GM06990 (cell line): Measurements from ENCODE around the gene SPTB.

Source experiments
- DNase-seq: peaks from one replicate; pipeline ENCODE4 v3.0.0-alpha.2; 2011; ENCODE audit not compliant: insufficient read length; ENCODE audit errors: extremely low read depth
- H3K27me3 ChIP-seq: replicated peaks from 2 replicates; pipeline ENCODE4 v1.6.0; 2011; ENCODE audit warnings: low read length; ENCODE audit not compliant: control insufficient read depth, insufficient read depth
- H3K36me3 ChIP-seq: 2 replicates; pipeline ENCODE4 v1.5.1; 2011; ENCODE audit warnings: low read length; ENCODE audit not compliant: control insufficient read depth, insufficient read depth
- H3K4me3 ChIP-seq: replicated peaks from 2 replicates; pipeline ENCODE4 v1.5.1; 2011; ENCODE audit warnings: low read depth, mild to moderate bottlenecking, control low read depth, low read length
- TF ChIP-seq, protein P1 (sequence below): IDR thresholded peaks from 2 replicates; pipeline ENCODE4 v1.5.1; 2011; ENCODE audit warnings: low read length, control low read depth, mild to moderate bottlenecking, inconsistent platforms; ENCODE audit not compliant: insufficient read depth, poor library complexity, severe bottlenecking

SPTB gene

DNA sequence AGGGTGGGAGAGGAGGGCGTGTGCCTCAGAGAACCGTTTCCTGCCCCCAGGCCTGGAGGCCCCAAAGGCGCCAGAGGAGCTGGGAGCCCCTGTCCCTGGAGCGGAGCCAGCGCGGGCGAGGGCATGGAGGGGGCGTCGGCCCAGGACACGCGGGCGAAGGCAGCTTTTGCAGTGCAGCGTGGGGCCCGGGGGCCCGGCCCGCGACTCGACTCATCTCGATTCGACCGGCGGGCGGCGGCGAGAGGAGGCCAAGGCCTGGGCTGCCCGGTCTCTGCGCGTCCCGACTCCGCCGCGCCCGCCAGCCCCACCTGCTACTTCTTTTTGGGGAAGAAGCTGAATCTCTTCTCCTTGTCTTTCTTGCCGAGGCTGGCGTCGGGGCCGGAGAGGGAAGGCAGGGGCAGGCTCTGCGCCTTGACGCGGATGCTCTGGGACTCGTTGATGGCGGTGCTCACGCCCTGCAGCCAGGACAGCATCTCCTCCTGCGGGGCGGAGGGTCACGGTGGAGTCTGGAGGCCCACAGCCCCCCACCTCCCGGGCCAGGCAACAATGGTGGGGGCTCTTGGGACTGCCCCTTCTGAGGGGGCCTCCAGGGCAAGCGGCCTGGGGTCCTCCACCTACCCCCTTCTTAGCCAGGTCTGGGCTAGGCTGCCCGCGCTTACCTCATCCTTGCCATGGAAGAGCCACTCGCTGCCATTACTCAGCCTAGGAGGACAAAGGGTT, 130.6 kb downstream of the SPTB start:
- H3K4me3 ChIP-seq, result no peak overlapping the region
- H3K27me3 ChIP-seq, result no peaks in the 10 kb centered on the region; the same call in 1 of the 2 replicates
- TF ChIP-seq, protein P1, sequence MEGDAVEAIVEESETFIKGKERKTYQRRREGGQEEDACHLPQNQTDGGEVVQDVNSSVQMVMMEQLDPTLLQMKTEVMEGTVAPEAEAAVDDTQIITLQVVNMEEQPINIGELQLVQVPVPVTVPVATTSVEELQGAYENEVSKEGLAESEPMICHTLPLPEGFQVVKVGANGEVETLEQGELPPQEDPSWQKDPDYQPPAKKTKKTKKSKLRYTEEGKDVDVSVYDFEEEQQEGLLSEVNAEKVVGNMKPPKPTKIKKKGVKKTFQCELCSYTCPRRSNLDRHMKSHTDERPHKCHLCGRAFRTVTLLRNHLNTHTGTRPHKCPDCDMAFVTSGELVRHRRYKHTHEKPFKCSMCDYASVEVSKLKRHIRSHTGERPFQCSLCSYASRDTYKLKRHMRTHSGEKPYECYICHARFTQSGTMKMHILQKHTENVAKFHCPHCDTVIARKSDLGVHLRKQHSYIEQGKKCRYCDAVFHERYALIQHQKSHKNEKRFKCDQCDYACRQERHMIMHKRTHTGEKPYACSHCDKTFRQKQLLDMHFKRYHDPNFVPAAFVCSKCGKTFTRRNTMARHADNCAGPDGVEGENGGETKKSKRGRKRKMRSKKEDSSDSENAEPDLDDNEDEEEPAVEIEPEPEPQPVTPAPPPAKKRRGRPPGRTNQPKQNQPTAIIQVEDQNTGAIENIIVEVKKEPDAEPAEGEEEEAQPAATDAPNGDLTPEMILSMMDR, result no peak
- DNase-seq, result no peak
- no peaks in the 10 kb centered on the region for H3K36me3 ChIP-seq

DNA sequence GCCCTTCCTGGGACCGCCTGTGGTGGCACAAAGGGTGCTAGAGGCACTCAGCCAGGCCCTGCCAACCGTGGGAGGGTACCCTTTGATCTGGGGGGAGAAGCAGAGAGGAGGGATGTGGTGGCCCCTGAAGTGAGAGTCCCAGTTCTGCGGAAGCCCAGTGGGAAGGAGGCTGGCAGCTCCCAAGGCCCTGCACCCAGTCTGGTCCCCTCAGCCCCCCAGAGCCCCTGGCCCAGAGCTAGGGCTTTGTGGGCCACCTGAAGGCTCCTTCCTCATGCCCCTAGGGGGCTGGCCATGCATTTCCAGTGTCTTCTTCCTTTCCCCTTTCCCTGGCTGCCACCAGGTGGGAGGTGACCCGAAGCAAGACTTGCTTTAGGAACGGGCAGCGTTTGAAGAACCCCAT, 131.2 kb downstream of the SPTB start:
- Histone ChIP-seq H3K27me3 (no peaks in the 10 kb centered on the region; the same call in 1 of the 2 replicates), H3K36me3 (no peaks in the 10 kb centered on the region), H3K4me3 (no peak overlapping the region)
- DNase-seq, result no peak
- TF ChIP-seq, protein P1, result no peak

DNA sequence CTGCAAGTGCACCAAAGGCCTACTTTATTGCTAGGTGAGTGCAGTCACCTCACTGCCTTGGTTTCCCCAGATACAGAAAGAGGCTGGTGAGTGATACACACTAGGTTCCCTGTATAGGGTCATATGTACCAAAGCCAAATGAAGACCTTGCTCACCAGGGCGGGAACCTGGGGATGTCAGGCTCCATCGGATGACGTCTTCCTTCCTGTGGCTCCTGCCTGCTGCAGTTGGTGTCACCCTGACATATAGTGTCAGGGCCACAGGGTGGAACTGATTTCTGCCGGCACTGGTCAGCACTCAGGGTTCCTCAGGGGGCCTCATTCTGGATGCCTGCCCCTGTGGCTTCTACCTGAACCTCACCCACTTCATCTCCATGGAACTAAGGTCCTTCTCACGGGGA, 132.4 kb downstream of the SPTB start:
- Histone ChIP-seq H3K36me3 (no peaks in the 10 kb centered on the region), H3K27me3 (no peaks in the 10 kb centered on the region; the same call in 1 of the 2 replicates), H3K4me3 (no peak overlapping the region)
- TF ChIP-seq, protein P1, result no peak
- DNase-seq, result no peak

DNA sequence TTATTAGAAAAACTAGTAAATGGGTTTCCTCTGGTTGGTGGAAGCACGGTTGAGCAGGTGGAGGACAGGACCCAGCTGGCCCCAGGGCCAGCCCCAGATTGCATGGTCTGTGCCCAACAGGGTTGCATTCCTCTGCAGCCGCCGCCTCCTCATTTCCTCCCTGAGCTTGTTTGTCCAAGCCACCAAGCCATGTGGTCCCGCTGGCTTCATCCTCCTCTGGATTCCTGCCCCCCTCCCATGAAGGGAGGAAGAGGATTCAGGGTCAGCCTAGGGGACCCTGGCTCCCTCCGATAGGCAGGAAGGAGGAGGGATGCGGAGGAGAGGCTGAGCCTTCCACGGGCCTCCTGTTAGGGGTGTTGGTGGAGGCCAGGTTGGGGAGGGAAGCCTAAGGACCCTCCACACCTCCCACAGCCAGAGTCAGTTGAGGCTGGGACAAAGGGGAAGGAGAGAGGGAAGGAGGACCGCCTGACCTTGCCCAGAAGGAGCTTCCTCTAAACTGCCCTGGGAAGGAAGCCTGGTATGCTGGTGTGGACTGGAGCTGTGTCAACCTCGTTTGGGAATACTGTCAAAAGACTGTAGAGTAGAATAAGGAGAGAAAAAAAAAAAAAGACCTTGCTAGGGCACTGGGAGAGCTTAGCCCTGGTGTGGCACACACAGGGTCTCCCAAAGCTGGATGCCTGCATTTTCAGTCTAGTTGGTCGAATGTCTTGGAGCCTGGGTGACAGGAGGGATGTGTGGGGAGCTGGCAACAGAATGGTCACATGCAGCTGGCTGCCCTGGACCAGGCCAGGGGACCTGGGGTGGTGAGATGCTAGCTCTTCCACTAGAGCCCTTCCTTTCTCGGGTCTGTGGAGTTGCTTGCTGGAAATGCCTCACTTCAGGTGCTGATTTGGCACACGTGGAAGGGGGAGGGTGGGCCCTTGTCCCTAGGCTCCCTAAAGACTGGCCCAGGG, 133.1 kb downstream of the SPTB start:
- H3K36me3 ChIP-seq, result no peaks in the 10 kb centered on the region
- H3K4me3 ChIP-seq, result no peak overlapping the region
- TF ChIP-seq, protein P1, result no peak
- DNase-seq, result no peak
- H3K27me3 ChIP-seq, result no peaks in the 10 kb centered on the region; the same call in 1 of the 2 replicates

DNA sequence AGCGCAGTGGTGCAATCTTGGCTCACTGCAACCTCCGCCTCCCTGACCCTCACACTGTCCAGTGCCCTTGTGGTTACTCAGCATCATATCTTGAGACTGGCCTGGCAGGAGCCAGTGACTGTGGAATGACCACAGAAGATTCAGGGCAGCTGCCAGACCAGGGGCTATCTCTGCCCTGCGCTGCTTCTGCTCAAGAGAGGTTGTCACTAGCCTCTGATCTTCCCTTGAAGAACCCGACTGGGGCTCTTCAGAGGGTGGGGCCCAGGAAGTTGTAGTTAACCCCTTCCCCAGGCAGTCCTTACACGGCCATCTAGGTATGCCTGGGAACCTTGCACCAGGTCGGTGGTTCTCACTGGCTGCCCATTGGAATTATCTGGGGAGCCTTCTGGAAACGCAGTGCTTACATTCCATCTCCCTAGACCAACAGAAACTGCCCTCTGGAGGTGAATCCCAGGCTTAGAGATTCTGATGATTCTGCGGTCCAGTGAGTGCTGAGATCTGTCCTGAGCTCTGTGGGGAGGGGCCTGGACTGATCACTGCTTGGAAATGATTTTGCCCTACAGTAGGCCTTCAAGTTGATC, 134.1 kb downstream of the SPTB start:
- TF ChIP-seq, protein P1, result no peak
- DNase-seq, result no peak
- Histone ChIP-seq H3K4me3 (no peak overlapping the region), H3K27me3 (no peaks in the 10 kb centered on the region; the same call in 1 of the 2 replicates), H3K36me3 (no peaks in the 10 kb centered on the region)
